HG03060 (cell line): ENCODE data around the gene GDPGP1.
"Not testable (repeated sequence)": the region's sequence is repeated elsewhere in the genome, so short reads cannot be mapped to it uniquely, and the experiment has no call there.

ENCODE experiments used
- ATAC-seq: cut with Tn5 transposase; IDR thresholded peaks from one replicate; pipeline ENCODE4 v1.9.1; 2021; ENCODE audit warnings: low read depth, moderate number of reproducible peaks; ENCODE audit not compliant: unreplicated experiment

The GDPGP1 gene, protein sequence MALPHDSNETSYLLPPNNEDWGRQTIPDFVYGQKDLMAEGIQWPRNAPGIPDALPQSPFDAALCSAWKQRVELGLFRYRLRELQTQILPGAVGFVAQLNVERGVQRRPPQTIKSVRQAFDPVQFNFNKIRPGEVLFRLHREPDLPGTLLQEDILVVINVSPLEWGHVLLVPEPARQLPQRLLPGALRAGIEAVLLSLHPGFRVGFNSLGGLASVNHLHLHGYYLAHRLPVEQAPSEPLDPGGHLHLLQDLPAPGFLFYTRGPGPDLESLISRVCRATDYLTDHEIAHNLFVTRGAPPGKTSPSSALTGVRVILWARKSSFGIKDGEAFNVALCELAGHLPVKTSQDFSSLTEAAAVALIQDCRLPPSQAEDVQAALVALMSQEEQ

GRCh38 chr15:90234096-90234988, at the start of gene GDPGP1:
GDPGP1 (plus strand) TSS chr15:90234209; CDS start chr15:90240909, 6,700 bp downstream.
- ATAC-seq, result peak; percentile 33

GRCh38 chr15:90184786-90185704, 49.0 kb upstream of the GDPGP1 start:
- ATAC-seq, result no peak

GRCh38 chr15:90187257-90187868, 46.6 kb upstream of the GDPGP1 start:
- no peak for ATAC-seq

GRCh38 chr15:90188065-90188464, 45.9 kb upstream of the GDPGP1 start:
- not testable (repeated sequence) for ATAC-seq

GRCh38 chr15:90188914-90189748, 44.9 kb upstream of the GDPGP1 start:
- ATAC-seq, result no peak

DNA sequence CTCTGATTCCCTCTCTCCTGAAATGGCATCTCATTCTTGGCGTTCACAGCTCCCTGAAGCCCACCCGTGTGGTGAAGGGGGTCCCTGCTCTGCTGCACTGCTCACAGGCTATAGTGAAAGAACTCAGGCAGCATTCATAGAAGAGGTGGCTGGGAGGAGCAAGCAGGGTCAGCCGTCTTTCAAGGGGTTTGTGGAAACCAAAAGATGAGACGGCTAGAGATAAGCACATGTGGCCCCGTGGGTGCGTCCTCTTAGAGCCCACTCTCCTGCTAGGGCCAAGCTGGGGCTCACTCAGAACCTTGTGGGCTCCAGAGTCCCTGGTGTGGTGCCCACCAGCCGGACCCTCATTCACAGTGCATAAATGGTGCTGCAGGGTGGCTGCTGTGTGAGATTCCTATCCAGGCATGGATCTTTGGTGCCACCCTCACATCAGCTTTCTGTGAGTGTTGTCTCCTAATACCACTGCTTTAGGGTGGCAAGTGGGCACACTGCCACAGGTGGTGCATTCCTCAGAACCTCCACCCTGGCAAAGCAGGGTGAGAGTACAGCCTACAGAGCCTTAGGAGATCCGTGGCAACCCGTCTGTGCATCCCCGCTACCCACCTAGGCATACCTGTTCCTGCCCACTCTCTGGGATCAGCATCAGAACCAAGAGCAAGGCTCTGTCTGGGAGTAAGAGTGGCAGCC, 44.1 kb upstream of the GDPGP1 start:
- ATAC-seq, result no peak

DNA sequence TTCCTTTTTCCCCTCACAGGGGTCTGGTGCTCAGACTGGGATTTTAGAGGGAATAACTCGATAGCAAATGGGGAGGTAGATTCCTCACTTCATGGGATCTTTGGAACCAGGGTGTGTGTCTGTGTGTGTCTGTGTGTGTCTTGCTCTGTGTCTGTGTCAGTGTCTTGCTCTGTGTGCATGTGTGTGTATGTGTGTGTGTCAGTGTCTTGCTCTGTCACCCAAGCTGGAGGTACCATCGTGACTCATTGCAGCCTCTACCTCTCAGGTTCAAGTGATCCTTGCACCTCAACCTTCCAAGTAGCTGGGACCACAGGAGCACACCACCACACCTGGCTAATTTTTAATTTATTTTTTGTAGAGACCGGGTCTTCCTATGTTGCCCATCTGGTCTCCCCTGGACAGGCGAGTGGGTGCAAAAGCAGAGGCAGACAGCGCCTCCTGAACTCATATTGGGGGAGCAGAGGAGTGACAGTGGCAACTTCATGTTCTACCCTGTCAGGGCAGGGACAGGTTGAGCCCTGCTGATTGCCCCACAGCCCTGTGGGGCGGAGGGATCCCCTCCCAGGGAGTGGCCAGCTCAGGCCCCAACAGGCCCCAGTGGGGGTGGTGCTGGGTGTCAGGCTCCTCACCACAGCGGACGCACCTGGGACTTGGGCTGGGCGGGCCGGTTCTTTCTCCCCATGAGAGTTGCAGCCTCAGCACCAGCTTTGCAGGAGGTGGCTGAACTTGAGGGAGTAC, 43.2 kb upstream of the GDPGP1 start:
- ATAC-seq, result no peak

- no peak for ATAC-seq
Observed at GRCh38 chr15:90191344-90191687, 42.7 kb upstream of the GDPGP1 start.

DNA sequence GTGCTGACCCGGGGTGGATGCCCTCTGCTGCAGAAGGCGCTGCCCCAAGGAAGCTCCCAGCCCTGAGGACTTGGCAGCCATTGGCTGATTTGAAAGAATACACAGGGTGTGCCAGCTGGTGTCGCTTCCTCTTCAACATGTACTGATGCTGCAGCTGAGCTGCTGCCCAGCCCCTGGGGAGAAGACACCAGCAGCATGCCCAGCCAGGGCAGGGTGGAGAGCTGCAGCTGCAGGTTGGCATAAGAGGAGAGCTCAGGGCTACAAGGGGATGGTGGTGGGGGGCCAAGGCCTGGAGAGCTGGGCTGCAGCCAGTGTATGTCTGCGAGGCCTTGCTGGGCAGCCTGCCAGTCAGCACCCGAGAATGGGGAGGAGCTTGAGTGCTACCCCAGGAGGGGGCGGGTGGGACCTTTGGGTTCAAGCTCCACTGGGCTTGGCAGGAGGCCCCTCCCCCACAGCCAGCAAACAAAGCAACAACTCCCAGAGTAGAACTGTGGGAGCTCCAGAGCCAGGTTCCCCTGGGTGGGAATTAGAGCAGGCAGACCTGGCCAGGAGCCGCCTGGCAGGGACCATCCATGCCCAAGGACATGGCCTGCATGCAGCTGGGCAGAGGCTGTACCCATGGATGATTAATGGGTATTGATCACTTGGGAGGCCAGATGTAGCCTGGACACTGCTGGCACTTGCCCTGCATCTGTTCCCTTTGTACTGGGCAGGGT, 42.1 kb upstream of the GDPGP1 start:
- peak; percentile 58 for ATAC-seq

DNA sequence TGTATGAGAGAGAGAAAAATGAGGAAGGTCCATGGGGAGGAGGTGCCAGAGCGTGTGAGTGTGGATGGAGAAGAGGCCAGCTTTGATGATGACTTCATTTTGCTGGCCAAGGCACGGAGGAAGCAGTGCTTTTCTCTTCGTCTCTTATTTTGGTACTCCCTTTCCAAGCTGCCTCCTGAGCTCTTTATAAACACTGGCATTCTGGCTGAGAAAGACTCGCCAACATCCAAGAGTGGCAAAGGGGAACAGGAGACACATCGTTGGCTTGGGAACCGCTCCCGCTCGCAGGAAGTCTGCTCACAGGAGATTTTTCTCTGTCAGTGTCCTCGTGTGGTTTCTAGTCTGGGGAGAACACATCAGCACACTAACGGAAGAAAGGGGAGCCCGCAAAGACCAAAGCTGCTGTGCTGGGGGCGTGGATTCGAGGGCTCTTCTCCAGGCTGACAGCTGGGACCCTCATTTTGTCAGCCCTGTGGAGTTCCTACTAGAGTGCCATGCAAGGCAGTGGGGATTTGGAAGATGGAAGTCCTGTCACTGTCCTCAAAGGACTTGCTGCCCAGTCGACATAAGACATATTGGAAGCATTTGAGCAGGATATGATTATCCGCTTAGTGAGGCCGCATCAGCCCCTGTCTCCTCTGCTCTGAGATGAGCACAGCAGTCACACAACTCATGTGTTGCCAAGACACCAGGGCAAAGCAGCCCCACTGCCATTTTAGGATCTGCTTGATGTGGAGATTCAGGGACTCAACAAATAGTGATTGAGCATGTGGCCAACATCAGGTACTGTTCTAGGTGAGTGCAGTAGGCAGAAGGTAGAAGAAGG, 40.8 kb upstream of the GDPGP1 start:
- ATAC-seq, result no peak

DNA sequence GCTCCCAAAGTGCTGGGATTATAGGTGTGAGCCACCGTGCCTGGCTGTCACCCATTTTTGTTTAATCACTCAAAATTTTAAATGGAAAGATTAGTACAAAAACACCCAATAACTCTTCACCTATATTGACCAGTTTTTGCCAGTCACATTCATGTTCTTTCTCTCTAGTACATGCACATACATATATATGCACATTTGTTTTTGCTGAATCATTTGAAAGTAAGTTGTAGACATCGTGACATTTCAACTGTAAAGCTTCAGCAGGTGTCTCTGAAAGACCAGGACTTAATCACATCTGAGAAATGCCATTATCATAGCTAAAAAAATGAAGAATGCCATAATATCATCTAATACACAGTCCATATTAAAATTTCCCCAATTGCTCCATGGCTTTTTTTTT, 39.4 kb upstream of the GDPGP1 start:
- no peak for ATAC-seq

GRCh38 chr15:90200534-90201129, 33.4 kb upstream of the GDPGP1 start:
- ATAC-seq, result no peak

DNA sequence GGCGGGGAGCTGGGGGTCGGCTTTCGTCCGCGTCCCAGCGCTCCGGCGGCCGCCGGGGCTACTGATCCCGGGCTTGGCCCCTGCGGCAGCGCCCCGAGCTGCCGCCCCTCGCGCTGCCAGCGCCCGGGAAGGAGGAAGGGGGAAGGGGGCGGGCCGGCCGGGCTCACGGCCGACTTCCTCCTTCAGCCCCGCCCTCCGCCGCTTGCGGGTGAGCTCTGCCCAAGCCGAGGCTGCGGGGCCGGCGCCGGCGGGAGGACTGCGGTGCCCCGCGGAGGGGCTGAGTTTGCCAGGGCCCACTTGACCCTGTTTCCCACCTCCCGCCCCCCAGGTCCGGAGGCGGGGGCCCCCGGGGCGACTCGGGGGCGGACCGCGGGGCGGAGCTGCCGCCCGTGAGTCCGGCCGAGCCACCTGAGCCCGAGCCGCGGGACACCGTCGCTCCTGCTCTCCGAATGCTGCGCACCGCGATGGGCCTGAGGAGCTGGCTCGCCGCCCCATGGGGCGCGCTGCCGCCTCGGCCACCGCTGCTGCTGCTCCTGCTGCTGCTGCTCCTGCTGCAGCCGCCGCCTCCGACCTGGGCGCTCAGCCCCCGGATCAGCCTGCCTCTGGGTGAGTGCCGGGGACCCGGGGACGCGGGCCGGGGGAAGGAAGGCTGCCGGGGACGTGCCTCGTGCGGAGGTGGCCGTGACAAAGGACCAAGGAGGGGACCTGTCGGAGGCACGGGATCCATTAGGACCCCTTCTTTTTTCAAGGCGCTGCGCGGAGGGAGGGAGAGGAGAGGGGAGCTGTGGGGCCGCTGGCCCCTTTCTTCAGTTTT, 32.7 kb upstream of the GDPGP1 start, which contains the start of gene SEMA4B:
Gene SEMA4B, plus strand, starts transcription at position 201 of the 814 bp plus-strand sequence. Its CDS starts 249 bp downstream, at position 450.
- ATAC-seq, result no peak

GRCh38 chr15:90201944-90202375, 32.0 kb upstream of the GDPGP1 start:
- no peak for ATAC-seq

- ATAC-seq, result no peak
Observed at GRCh38 chr15:90202929-90203328, 31.1 kb upstream of the GDPGP1 start.
